ENCODE results near the gene UCN. TPM values are rescaled to one million over a fixed set of nuclear protein-coding genes. Genes with fewer than 3 reads are reported as not detected.
"Not testable (repeated sequence)": the region's sequence is repeated elsewhere in the genome, so short reads cannot be mapped to it uniquely, and the experiment has no call there.

UCN gene, protein sequence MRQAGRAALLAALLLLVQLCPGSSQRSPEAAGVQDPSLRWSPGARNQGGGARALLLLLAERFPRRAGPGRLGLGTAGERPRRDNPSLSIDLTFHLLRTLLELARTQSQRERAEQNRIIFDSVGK
- total RNA-seq (2014; rRNA removed; shearing (Covaris generic)): 0.48 and 2.1 TPM in 2 replicates

DNA sequence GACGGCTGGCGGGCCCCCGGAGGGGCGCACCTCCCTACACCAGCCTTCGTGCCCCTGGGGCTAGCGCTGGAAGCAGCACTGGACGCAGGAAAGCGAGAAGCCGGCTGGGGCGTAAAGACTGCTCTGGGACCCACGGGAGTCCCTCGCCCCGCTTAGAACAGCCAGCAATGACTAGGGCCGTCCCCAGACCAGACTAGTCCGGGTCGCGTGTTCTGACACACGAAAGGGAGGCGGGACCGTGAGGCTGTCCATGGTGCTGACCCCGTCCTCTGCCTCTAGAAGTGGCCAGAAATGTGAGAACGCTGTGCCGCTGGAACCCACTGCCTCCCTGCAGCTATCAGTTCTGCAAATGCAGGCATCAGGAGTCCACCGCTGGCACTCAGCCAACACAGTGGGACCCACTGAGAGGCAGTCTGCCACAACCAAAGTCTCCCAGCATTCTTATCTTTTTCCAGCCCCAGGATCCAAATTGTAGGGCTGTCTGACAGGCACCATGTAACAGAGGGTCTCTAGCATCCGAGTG, at the start of gene UCN:
UCN (minus strand) TSS at position 87 of the 523 bp plus-strand sequence. CDS start 550 bp downstream, outside the sequence.
- no peak for DNase-seq (ENCODE audit: low read depth)

DNA sequence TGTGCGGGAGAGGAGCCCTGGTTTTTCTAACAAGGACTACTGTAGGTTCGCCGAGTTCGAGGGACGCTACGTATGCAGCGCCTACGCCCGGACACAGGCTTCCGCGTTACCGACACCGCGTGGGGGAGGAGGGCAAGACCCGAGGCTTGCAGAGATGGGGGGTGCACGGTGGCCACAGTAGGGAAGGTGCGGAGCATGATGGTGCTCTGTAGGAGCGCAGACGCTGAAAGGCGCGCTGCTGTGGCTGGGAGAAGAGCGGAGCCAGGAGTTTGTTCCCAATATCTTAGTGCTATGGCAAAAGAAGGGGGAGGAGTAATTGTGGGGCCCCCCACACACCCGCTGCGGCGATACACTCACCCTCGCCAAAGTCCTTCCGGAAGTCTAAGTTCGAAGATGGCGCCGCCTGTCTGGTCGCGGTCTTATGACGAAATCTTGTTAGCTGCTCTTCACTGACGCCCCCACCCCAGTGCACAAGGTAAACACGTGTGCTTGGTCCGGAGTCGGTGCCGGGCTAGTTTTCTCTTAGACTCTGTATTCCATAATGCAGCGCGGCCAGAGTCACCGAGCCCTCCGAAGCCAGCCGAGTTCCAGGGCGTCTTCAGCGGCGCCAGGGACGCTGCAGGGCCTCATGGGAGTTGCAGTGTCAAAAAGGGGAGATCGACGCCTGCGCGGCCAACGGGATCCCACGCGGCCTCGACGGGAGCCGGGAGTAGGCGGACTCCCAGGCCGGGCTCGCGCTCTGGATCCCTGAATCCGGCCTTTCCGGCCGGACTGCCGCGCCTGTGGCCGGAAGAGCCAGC, 48.3 kb upstream of the UCN start, which contains the start of gene GTF3C2:
GTF3C2 (minus strand) TSS at position 383 of the 800 bp plus-strand sequence. CDS start 13,210 bp downstream, outside the sequence.
- peak; percentile 96 for DNase-seq (ENCODE audit: low read depth)

DNA sequence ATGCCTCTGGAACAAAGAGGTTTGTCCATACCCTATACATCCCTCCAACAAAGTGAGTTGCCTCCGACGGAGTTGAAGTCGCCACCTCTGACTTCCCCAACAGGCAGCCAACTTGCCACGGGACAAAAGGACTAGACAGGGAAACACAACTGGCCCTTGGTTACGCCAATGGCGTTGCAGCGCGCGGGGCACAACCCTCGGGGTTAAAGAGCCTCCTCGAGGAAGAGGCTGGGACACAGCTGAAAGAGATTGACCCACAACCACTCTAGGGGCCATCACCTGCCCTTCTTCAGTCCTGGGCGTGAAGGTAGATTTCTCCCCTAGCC, 47.8 kb upstream of the UCN start:
- DNase-seq (ENCODE audit: low read depth): peak; percentile 64

DNA sequence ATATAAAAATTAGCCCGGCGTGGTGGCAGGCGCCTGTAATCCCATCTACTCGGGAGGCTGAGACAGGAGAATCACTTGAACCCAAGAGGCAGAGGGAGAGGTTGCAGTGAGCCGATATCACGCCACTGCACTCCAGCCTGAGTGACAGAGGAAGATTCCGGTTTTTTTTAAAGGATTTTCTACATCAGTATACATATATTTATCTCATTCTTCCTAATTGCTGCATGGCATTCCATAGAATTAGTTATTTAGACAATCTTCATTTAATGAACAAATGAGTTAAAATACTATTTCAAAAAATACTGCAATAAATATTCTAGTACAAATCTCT, 46.3 kb upstream of the UCN start:
- no peak for DNase-seq (ENCODE audit: low read depth)

DNA sequence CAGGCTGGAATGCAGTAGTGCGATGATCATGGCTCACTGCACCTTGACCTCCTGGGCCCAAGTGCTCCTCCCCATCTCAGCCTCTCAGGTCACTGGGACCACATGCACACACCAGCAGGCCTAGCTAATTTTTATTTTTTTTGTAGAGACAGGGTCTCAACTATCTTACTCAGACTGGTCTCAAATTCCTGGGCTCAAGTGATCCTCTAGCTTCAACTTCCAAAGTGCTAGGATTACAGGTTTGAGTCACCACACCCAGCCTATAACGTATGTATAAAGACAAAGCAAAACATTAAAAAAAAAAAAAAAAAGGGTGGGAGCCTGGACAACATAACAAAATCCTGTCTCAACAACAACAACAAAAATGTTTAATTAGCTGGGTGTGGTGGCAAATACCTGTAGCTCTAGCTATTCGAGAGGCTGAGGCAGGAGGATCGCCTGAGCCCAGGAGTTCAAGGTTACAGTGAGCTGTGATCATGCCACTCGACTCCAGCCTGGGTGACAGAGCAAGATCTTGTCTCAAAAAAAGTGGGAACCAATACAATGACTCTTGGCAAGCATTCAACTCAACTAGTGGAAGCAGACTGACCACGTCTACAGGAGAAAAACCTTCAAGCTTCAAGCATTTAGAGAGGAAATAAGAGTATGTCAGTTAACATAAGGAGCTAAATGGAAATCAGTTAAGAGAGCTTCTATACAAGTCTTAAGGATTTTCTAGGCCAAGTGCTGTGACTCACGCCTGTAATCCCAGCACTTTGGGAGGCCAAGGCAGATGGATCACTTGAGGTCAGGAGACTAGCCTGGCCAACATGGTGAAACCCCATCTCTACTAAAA, 45.7 kb upstream of the UCN start:
- DNase-seq (ENCODE audit: low read depth): peak; percentile 28

DNA sequence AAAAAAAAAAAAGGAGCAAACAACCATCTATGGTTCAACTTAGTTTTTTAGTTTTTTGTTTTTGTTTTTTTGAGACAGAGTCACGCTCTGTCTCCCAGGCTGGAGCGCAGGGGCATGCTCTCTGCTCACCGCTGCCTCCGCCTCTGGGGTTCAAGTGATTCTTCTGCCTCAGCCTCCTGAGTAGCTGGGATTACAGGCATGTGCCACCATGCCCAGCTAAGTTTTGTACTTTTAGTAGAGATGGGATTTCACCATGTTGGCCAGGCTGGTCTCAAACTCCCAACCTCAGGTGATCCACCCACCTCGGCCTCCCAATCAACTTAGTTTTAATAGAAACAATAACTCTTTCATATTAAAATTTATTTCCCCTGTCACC, 45.1 kb upstream of the UCN start:
- not testable (repeated sequence) for DNase-seq (ENCODE audit: low read depth)

DNA sequence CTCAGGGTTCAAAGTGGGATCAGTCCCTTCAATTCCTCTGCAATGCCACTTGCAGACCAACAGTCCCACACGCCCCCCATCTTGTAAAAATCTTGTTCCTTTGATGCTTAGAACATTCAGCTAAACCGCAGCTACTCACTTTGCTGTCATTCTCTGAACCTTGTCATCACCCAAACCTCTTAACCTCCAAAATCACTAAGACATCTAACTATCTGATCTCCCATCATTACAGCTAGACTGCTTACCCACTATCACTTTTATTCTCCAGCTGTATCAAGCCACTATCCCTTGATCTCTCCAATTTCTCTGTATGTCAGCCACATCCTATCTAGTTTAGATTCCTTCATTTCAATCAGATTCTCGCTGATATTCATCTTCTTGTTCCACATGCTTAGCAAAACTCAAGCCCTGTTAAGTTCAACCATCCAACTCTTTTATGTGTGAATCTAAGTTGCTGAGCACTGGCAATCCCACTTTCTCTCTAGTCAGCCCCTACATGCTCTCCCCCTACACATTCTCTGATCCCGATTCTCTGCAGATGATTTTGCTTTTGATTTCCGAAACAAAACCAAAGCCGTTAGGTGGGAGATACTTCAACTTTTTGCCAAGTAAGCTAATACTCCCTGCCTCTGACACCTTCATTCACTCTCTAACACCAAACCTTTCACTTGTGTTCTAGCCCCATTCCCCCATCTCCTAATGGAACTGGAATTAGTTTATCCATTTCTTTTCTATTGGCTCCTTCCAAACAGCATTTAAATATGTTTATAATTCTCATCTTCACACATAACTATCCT, 43.8 kb upstream of the UCN start:
- DNase-seq (ENCODE audit: low read depth): no peak

DNA sequence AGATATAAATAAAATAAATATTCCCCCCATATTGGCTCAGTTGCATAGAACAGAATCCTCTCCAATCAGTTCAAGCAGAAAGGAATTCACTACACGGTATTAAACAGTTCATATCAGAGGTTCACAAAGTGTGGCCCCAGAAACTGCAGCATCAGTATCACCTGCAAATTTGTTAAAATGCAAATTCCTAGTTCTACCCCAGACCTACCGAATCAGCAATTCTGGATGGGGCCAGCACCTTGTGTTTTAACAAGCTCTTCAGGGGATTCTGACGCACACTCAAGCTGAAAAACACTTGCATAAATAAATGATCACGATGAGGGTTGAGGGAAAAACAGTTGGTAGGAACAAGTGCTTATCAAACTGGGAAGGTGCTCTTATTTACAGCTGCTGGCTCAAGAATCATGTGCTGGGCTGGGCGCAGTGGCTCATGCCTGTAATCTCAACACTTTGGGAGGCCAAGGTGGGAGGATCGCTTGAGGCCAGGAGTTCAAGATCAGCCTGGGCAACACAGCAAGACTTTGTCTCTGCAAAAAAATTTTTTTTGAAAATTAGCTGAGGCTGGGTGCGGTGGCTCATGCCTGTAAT, 42.0 kb upstream of the UCN start:
- DNase-seq (ENCODE audit: low read depth): no peak

DNA sequence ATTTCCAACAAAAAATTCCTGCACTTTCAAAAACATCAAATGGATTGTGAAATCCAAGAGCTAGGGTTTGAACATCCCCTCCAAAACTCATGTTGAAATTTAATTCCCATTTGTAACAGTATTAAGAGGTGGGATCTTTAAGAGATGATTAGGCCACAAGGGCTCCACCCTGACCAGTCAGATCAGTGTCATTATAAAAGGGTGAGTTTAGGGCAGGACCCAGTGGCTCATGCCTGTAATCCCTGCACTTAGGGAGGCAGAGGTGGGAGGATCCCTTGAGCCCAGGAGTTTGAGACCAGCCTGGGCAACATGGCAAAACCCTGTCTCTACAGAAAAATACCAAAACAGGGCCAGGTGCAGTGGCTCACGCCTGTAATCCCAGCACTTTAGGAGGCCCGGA, 39.4 kb upstream of the UCN start:
- DNase-seq (ENCODE audit: low read depth): no peak

DNA sequence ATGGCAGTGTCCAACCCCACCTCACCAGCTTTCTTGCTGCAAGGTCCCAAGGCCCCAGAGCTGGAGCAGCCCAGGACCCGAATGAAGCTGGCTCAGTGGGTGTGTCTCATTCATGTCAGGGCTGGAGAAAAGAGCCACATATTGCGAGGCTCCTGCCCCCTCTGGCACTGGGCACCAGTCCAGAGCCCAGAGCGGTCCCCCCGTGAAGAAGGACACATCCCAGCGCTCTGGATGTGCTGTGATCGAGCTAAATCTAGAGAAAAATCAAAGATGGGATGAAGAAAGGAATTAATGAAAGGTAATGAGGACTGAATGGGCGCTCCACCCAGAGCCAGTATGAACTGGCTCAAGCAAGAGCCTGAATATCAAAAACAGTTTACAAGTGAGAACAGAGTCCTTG, 27.9 kb upstream of the UCN start:
- no peak for DNase-seq (ENCODE audit: low read depth)

DNA sequence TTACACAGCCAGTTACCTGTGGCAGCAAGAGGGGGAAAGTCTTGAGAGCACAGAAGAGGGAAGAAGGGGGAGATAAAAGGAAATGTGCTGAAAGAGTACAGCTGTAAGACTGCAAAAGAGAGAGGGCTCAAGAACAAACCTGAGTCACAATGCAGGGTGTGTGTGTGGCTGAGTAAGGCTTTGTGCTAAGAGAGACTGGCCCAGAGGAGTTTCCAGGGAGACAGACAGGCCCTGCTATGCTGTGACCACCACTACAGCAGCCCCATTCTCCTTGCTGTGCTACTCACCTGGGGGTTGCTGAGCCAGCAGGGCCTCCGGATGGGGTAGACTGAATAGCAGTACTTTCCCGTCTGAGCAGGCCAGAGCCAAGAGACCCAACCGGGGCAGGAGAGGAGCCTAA, 27.1 kb upstream of the UCN start:
- no peak for DNase-seq (ENCODE audit: low read depth)

DNA sequence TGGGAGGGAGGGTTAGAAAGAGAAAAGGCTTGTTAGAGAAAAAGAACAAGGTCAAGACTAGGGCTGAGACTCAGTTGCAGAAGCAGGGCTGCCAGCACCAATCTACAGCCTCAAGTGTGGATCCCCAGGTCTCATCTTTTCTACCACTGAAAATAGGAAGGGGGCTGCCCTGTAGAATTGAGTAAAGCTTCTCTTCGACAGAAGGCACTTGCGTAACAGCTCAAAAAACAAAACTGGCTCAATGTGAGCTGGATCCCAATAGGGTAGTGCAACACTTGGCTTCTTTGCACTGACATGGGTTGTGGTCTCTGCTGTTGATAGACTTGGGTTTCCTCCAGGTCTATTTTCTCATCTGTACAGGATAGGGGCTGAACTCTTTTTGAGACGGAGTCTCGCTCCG, 16.5 kb upstream of the UCN start:
- DNase-seq (ENCODE audit: low read depth): no peak

DNA sequence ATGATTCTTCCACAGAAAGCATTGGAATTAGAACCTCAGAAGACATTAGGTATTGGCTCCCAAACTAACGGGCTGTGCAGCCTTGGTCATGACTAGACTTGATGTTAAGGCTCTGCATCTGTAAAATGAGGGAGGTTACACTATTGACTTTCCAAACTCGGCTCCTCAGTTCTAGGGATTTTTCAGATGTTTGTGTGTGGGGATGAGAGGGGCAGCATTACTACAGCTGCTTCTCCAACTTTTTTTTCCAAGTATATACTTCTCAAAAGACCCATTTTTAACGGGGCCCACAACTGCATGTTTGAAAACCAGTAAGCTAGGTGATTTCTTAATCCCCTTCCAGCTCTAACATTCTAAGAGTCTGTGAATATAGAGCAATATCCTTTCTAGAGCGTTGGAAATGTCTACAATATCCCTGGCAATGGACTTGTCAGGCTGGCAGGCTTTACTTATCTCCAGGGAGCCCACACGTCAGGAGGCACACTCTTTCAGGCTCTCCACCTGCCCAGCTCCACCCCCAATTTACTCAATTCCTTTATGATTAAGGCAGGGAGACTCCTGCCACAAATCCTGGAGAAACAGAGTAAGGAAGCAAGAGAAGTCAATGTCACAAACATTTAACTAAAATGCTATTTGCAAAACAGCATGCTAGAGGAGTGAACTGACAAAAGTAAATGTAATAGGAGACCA, 15.5 kb upstream of the UCN start:
- DNase-seq (ENCODE audit: low read depth): no peak

DNA sequence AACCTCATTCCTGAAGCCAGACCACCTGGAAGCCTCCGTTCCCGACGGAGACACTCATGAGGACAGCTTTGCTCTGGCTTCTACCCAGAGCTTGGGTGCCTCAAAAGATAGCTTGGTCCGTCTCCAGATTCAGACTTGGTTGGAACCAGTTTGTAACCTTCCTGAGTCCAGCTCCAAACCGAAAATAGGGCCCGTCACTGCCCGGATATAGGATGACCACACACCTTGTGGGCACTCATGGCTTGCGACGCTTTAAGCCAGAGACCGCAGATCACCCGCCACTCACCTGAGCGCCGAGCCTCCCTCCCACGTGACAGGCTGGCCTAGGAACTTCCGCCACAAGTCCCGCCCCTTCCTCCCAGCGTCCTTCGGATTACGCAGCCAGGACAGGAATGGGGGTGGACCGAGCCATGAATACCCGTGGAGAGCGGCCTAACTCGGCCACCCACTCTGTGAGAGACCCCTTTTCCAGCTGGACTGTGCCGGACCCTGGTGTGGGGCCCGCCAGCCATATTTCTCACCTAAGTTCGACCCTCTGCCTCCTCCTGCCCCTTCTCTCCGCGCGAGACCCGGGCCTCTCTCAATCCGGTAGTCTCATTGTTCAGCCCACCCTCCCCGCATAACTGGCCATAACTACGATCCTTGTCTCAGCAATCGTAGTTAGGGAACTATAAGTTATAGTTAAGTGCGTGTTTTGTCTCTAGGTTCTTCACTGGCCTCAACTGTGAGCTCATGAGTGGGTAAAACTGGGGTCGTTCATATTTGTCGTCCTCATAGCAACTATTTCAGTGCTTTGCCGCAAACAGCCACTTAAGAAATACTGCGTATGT, 14.7 kb upstream of the UCN start, which contains the start of gene MPV17:
MPV17 (minus strand) TSS at position 332 of the 830 bp plus-strand sequence. CDS start 580 bp downstream, outside the sequence.
- DNase-seq (ENCODE audit: low read depth): peak; percentile 87

DNA sequence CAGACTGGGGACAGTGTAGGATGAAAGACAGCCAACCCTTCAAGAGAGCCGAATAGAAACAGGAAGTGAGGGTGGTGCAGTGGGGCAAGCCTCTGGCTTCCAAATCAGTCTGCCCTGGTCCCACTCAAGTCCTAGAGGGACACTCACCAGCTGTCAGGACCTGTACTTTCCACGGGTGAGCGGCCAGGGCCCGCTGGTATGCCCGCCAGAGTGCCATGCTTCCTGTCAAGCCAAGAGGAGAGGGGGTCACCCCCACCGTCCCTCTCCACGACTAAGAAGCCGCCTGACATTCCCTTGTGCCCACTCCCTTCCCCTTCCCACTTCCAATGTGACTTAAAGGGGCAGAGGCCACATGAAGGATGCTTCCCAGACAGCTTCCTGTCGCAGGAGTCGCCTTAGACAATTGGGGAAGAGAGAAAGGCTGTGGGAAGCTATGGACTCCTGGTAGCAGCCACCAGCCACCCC, 14.1 kb upstream of the UCN start:
- no peak for DNase-seq (ENCODE audit: low read depth)

DNA sequence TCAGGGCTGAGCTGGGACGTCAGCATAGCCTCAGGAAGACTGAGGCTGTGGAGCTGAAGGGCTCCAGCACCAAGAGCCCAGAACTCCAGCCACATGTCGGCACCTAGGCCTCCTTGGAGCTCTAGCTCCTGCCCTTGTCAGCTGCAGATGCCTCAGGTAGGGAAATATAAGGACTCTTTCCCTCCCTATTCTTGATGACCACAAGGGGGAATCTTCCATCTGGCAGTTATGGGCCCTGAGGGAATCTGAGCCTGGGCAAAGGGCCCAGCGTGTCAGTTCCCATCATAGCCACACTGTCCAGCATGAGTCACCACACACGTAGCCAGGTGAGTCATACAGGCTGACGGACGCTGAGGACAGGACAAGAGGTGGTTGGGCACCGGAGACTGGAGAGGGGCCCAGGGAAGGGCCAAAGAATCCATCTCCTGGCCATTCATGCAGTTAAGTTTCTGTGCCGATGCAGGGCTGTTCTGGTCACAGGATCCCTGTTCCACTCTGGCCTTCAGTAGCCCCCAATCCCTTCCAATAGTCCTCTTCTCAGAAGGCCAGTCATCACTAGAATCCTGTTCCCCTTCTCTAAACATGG, 12.8 kb upstream of the UCN start:
- DNase-seq (ENCODE audit: low read depth): peak; percentile 99

DNA sequence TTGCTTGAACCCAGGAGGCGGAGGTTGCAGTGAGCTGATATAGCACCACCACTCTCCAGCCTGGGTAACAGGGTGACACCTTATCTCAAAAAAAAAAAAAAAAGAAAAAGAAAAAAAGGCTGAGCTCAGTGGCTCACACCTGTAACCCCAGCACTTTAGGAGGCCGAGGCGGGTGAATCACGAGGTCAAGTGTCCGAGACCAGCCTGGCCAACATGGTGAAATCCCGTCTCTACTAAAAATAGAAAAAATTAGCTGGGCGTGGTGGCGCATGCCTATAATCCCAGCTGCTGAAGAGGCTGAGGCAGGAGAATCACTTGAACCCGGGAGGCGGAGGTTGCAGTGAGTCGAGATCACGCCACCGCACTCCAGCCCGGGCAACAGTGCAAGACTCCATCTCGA, 11.6 kb upstream of the UCN start:
- not testable (repeated sequence) for DNase-seq (ENCODE audit: low read depth)

DNA sequence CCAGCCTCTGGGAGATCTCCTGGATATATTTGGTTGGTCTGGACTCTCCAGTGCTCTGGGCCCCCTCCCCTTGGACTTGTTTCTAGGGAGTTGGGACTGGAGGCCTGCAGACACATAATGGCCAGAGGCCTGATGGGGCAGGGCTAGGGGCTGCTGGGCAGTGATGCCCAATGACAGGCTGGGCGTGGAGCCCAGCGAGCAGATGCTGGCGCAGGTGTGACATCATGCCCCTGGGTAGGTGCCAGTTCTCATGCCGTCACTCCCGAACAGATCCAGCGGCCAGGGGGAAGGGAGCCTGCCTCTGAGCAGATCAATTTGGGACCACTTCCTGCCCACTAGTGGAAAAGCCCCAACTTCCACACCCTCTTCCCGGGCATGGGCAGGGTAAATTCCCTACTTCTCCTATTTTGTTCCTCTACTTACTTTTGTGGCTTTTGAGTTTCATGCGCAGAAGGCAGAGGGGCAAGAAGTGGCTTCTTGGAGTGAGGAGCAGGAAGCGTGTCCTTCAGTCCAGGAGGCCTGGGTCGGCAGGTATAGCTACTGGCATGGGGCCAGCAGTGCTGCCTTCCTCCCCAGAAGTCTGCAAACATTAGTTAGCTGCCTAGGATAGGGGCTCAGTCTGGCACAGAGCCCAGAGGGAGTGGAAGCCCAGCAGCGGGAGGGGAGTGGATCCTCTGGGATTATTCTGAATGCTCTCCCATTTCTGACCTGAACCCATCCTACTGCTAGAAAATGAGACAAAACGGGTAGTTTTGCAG, 8.6 kb upstream of the UCN start:
- no peak for DNase-seq (ENCODE audit: low read depth)

Data from RPMI7951 (cell line).